G401.6 (cell line): ENCODE results near the gene PERP.

Source experiments
- FAIRE-seq: peaks from 2 replicates; lab custom pipeline; 2012; peaks lifted over from hg19 to GRCh38; lab: Jason Lieb, UNC

The PERP gene

GRCh38 chr6:138044972-138045371 lies 62.2 kb downstream of the PERP start:
- FAIRE-seq, result no peak

GRCh38 chr6:138044458-138044857 lies 62.8 kb downstream of the PERP start:
- FAIRE-seq, result no peak
